ENCODE results near the gene FCGR1A.
"Not testable (repeated sequence)": the region's sequence is repeated elsewhere in the genome, so short reads cannot be mapped to it uniquely, and the experiment has no call there.

- not testable (repeated sequence) for TF ChIP-seq TAF1 (IDR thresholded peaks at IDR 0.05; ENCODE audit: low read depth, low read length); POLR2A (IDR thresholded peaks at IDR 0.05; ENCODE audit: low read depth, low read length); SPI1 (IDR thresholded peaks at IDR 0.05; ENCODE audit: low read depth, low read length); POLR2AphosphoS5 (IDR thresholded peaks at IDR 0.05; ENCODE audit: low read depth, low read length); POU2F2 (IDR thresholded peaks at IDR 0.05; ENCODE audit: low read depth, low read length); PAX5 (IDR thresholded peaks at IDR 0.05; ENCODE audit: insufficient read depth, low read length, severe bottlenecking)
These were observed 4.2 kb upstream of the FCGR1A start for GRCh38 chr1:149778313-149778712.
